Measurements from ENCODE around the gene SAV1. TPM values are rescaled to one million over a fixed set of nuclear protein-coding genes. Genes with fewer than 3 reads are reported as not detected.

Gene SAV1
- polyA plus RNA-seq, 1 of the 3 experiments (the other 2 are of a cell fraction), result 8.9 TPM

- TF ChIP-seq EP300 (IDR thresholded peaks at IDR 0.05; ENCODE audit: borderline replicate concordance in 1 of 2, low read depth in 1 of 2, low read length in 1 of 2), result no peak
- peak; percentile 80; the same call in 1 of the 2 replicates for TF ChIP-seq SIN3A (IDR thresholded peaks at IDR 0.05; ENCODE audit: borderline replicate concordance, low read depth, low read length)
- TF ChIP-seq RCOR1 (IDR thresholded peaks at IDR 0.05; ENCODE audit: low read length), result no peak
- TF ChIP-seq TAF1 (IDR thresholded peaks at IDR 0.05; ENCODE audit: borderline replicate concordance, low read depth, low read length), result peak; percentile 78; the same call in 1 of the 2 replicates
- TF ChIP-seq, protein P1, sequence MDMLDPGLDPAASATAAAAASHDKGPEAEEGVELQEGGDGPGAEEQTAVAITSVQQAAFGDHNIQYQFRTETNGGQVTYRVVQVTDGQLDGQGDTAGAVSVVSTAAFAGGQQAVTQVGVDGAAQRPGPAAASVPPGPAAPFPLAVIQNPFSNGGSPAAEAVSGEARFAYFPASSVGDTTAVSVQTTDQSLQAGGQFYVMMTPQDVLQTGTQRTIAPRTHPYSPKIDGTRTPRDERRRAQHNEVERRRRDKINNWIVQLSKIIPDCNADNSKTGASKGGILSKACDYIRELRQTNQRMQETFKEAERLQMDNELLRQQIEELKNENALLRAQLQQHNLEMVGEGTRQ (IDR thresholded peaks at IDR 0.05; ENCODE audit: borderline replicate concordance, low read depth, low read length), result no peak
- peak; percentile 35; the same call in 1 of the 2 replicates for TF ChIP-seq ELF1 (IDR thresholded peaks at IDR 0.05)
- TF ChIP-seq MXI1 (IDR thresholded peaks at IDR 0.05; ENCODE audit: low read depth, low read length), result peak; percentile 69; the same call in 1 of the 2 replicates
- TF ChIP-seq TCF12 (IDR thresholded peaks at IDR 0.05), result no peak
- TF ChIP-seq YY1 (IDR thresholded peaks at IDR 0.05; ENCODE audit: low read depth), result peak; percentile 61
- TF ChIP-seq, protein P2, sequence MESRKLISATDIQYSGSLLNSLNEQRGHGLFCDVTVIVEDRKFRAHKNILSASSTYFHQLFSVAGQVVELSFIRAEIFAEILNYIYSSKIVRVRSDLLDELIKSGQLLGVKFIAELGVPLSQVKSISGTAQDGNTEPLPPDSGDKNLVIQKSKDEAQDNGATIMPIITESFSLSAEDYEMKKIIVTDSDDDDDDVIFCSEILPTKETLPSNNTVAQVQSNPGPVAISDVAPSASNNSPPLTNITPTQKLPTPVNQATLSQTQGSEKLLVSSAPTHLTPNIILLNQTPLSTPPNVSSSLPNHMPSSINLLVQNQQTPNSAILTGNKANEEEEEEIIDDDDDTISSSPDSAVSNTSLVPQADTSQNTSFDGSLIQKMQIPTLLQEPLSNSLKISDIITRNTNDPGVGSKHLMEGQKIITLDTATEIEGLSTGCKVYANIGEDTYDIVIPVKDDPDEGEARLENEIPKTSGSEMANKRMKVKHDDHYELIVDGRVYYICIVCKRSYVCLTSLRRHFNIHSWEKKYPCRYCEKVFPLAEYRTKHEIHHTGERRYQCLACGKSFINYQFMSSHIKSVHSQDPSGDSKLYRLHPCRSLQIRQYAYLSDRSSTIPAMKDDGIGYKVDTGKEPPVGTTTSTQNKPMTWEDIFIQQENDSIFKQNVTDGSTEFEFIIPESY (IDR thresholded peaks at IDR 0.05; ENCODE audit: borderline replicate concordance, low read depth), result no peak; the same call in 1 of the 2 replicates
These were observed at the start of gene SAV1 (continued) for GRCh38 chr14:50667996-50668825.

- no peaks in the 10 kb centered on the region for H3K9me3 ChIP-seq
- peaks cover 0 to 3% of the 10 kb centered on the region in 2 experiments; a peak in 2 of 4 replicates for H3K4me1 ChIP-seq (ENCODE audit: control insufficient read depth in 1 of 2, insufficient read depth in 2 of 2, low read depth in 1 of 2, low read length in 1 of 2)
- ChIA-PET POLR2A (no interaction called here), CTCF (interaction anchor here (1.0 to 2.1 kb wide), 3 partner anchors 29 to 98 kb away, joined by 3 to 8 read pairs (median 5); no protein-coding TSS in a partner anchor)
- no peak overlapping the region for H3K9ac ChIP-seq
- H3K4me3 ChIP-seq (ENCODE audit: low read depth in 2 of 2, low read length in 1 of 2), result no peak overlapping the region
- no peak overlapping the region for H2AFZ ChIP-seq (ENCODE audit: low read depth)
- no peaks in the 10 kb centered on the region for H4K20me1 ChIP-seq (ENCODE audit: insufficient read depth)
- no peak for DNase-seq
- no peak overlapping the region for H3K4me2 ChIP-seq
- H3K79me2 ChIP-seq (ENCODE audit: insufficient read depth), result no peaks in the 10 kb centered on the region
- no peaks in the 10 kb centered on the region for H3K27me3 ChIP-seq (ENCODE audit: insufficient read depth)
- no peaks in the 10 kb centered on the region for H3K9me2 ChIP-seq
- H3K36me3 ChIP-seq (replicated peaks in 1 of 2; ENCODE audit: control insufficient read depth in 1 of 2, insufficient read depth in 2 of 2, low read length in 1 of 2), result peaks cover 18 to 23% of the 10 kb centered on the region in 2 experiments
- H3F3A ChIP-seq (replicated peaks; ENCODE audit: insufficient read depth), result peaks cover 9% of the 10 kb centered on the region
- no peak overlapping the region for H3K27ac ChIP-seq (ENCODE audit: low read depth in 2 of 2, low read length in 1 of 2)
- WGBS (ENCODE audit: low lambda C conversion rate), result 80% methylated on average over 7 of the region's 7 CpGs
- TF ChIP-seq USF1 (IDR thresholded peaks at IDR 0.05; ENCODE audit: borderline replicate concordance, low read depth), result no peak
- no peak for TF ChIP-seq TCF12 (IDR thresholded peaks at IDR 0.05)
- no peak for TF ChIP-seq RCOR1 (IDR thresholded peaks at IDR 0.05; ENCODE audit: low read length)
- no peak for TF ChIP-seq POLR2AphosphoS5 (IDR thresholded peaks at IDR 0.05; ENCODE audit: low read depth, low read length)
- TF ChIP-seq YY1 (IDR thresholded peaks at IDR 0.05; ENCODE audit: low read depth), result no peak
- no peak for TF ChIP-seq GABPA (IDR thresholded peaks at IDR 0.05; ENCODE audit: low read depth)
- TF ChIP-seq RXRA (IDR thresholded peaks at IDR 0.05; ENCODE audit: borderline replicate concordance, low read depth), result no peak
- no peak for TF ChIP-seq JUND (IDR thresholded peaks at IDR 0.05)
- no peak for TF ChIP-seq SIN3A (IDR thresholded peaks at IDR 0.05; ENCODE audit: borderline replicate concordance, low read depth, low read length)
- no peak for TF ChIP-seq MEF2A (IDR thresholded peaks at IDR 0.05; ENCODE audit: borderline replicate concordance, low read depth)
- TF ChIP-seq GATA2 (CRISPR knock-in tag; IDR thresholded peaks at IDR 0.05), result no peak
- TF ChIP-seq, protein P3, sequence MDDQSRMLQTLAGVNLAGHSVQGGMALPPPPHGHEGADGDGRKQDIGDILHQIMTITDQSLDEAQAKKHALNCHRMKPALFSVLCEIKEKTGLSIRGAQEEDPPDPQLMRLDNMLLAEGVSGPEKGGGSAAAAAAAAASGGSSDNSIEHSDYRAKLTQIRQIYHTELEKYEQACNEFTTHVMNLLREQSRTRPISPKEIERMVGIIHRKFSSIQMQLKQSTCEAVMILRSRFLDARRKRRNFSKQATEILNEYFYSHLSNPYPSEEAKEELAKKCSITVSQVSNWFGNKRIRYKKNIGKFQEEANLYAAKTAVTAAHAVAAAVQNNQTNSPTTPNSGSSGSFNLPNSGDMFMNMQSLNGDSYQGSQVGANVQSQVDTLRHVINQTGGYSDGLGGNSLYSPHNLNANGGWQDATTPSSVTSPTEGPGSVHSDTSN (IDR thresholded peaks at IDR 0.05), result no peak
- TF ChIP-seq REST (IDR thresholded peaks at IDR 0.05; ENCODE audit: low read depth, low read length), result no peak
- no peak for TF ChIP-seq FOXM1 (IDR thresholded peaks at IDR 0.05; ENCODE audit: low read depth)
- TF ChIP-seq, protein P1 (IDR thresholded peaks at IDR 0.05; ENCODE audit: borderline replicate concordance, low read depth, low read length), result no peak
These were observed 49.7 kb upstream of the SAV1 start for GRCh38 chr14:50717811-50718210.

All from SK-N-SH (cell line).